ENCODE data around the gene FBXW8.

Gene FBXW8

GRCh38 chr12:117060246-117060928 is 149.6 kb downstream of the FBXW8 start:
- peaks cover 18 to 22% of the 10 kb centered on the region in 2 donors for H3K4me1 Mint-ChIP-seq
- H3K27me3 Mint-ChIP-seq, result peaks cover 6 to 10% of the 10 kb centered on the region in 2 donors
- H3K27ac Mint-ChIP-seq, result no peak overlapping the region
- DNase-seq (no peak), ATAC-seq (replicated peaks) (no peak)
- no peaks in the 10 kb centered on the region for H3K9me3 Mint-ChIP-seq
- no peaks in the 10 kb centered on the region for H3K36me3 Mint-ChIP-seq
- no peak overlapping the region for H3K4me3 Mint-ChIP-seq

- peaks cover 6 to 10% of the 10 kb centered on the region in 2 donors for H3K27me3 Mint-ChIP-seq
- no peaks in the 10 kb centered on the region for H3K36me3 Mint-ChIP-seq
- peaks cover 18 to 22% of the 10 kb centered on the region in 2 donors for H3K4me1 Mint-ChIP-seq
- H3K9me3 Mint-ChIP-seq, result no peaks in the 10 kb centered on the region
- no peak overlapping the region for H3K4me3 Mint-ChIP-seq
- ATAC-seq (replicated peaks) (no peak), DNase-seq (no peak)
- H3K27ac Mint-ChIP-seq, result no peak overlapping the region
Observed at GRCh38 chr12:117060929-117061305, 150.2 kb downstream of the FBXW8 start.

GRCh38 chr12:117061555-117062079 is 150.9 kb downstream of the FBXW8 start:
- DNase-seq (no peak), ATAC-seq (replicated peaks) (no peak)
- no peak overlapping the region for H3K27ac Mint-ChIP-seq
- no peaks in the 10 kb centered on the region for H3K9me3 Mint-ChIP-seq
- no peaks in the 10 kb centered on the region for H3K36me3 Mint-ChIP-seq
- H3K27me3 Mint-ChIP-seq, result peaks cover 6 to 10% of the 10 kb centered on the region in 2 donors
- H3K4me3 Mint-ChIP-seq, result no peak overlapping the region
- peaks cover 18 to 22% of the 10 kb centered on the region in 2 donors for H3K4me1 Mint-ChIP-seq

GRCh38 chr12:117063162-117063911 is 152.6 kb downstream of the FBXW8 start:
- ATAC-seq (replicated peaks), result peak; percentile 63 to 65
- Mint-ChIP-seq H3K4me1 (peaks cover 18 to 22% of the 10 kb centered on the region in 2 donors), H3K9me3 (no peaks in the 10 kb centered on the region), H3K27me3 (peaks cover 6 to 10% of the 10 kb centered on the region in 2 donors), H3K27ac (peak overlapping the region; percentile 84), H3K36me3 (no peaks in the 10 kb centered on the region), H3K4me3 (peak overlapping the region; percentile 36 to 56)
- peak; percentile 5 for DNase-seq

- peaks cover 18 to 22% of the 10 kb centered on the region in 2 donors for H3K4me1 Mint-ChIP-seq
- H3K27ac Mint-ChIP-seq, result no peak overlapping the region
- ATAC-seq (replicated peaks) (no peak), DNase-seq (no peak)
- no peak overlapping the region for H3K4me3 Mint-ChIP-seq
- H3K36me3 Mint-ChIP-seq, result no peaks in the 10 kb centered on the region
- no peaks in the 10 kb centered on the region for H3K9me3 Mint-ChIP-seq
- peaks cover 6 to 10% of the 10 kb centered on the region in 2 donors for H3K27me3 Mint-ChIP-seq
Observed at GRCh38 chr12:117064049-117064448, 153.3 kb downstream of the FBXW8 start.

- Mint-ChIP-seq H3K27ac (no peak overlapping the region), H3K4me3 (no peak overlapping the region), H3K4me1 (peaks cover 18 to 22% of the 10 kb centered on the region in 2 donors), H3K27me3 (peaks cover 6 to 10% of the 10 kb centered on the region in 2 donors), H3K36me3 (no peaks in the 10 kb centered on the region), H3K9me3 (no peaks in the 10 kb centered on the region)
- DNase-seq (no peak), ATAC-seq (replicated peaks) (peak in 1 of 2 donors; percentile 13)
Observed at GRCh38 chr12:117064596-117064995, 153.8 kb downstream of the FBXW8 start.

- DNase-seq (no peak), ATAC-seq (replicated peaks) (no peak)
- Mint-ChIP-seq H3K27ac (no peak overlapping the region), H3K4me1 (peaks cover 18 to 22% of the 10 kb centered on the region in 2 donors), H3K9me3 (no peaks in the 10 kb centered on the region), H3K36me3 (no peaks in the 10 kb centered on the region), H3K27me3 (peaks cover 4 to 6% of the 10 kb centered on the region in 2 donors), H3K4me3 (no peak overlapping the region)
Observed at GRCh38 chr12:117067016-117067415, 156.3 kb downstream of the FBXW8 start.

GRCh38 chr12:117067638-117068037 is 156.9 kb downstream of the FBXW8 start:
- H3K36me3 Mint-ChIP-seq, result no peaks in the 10 kb centered on the region
- no peak overlapping the region for H3K27ac Mint-ChIP-seq
- no peaks in the 10 kb centered on the region for H3K9me3 Mint-ChIP-seq
- ATAC-seq (replicated peaks) (no peak), DNase-seq (no peak)
- no peak overlapping the region for H3K4me3 Mint-ChIP-seq
- peaks cover 3 to 5% of the 10 kb centered on the region in 2 donors for H3K27me3 Mint-ChIP-seq
- H3K4me1 Mint-ChIP-seq, result peaks cover 17 to 20% of the 10 kb centered on the region in 2 donors

GRCh38 chr12:117068492-117068891 is 157.7 kb downstream of the FBXW8 start:
- H3K27ac Mint-ChIP-seq, result no peak overlapping the region
- H3K4me3 Mint-ChIP-seq, result no peak overlapping the region
- no peaks in the 10 kb centered on the region for H3K27me3 Mint-ChIP-seq
- no peak for ATAC-seq (replicated peaks)
- no peak for DNase-seq
- no peaks in the 10 kb centered on the region for H3K36me3 Mint-ChIP-seq
- H3K4me1 Mint-ChIP-seq, result peaks cover 8 to 12% of the 10 kb centered on the region in 2 donors
- no peaks in the 10 kb centered on the region for H3K9me3 Mint-ChIP-seq

GRCh38 chr12:117069101-117069797 is 158.5 kb downstream of the FBXW8 start:
- no peak overlapping the region for H3K27ac Mint-ChIP-seq
- H3K9me3 Mint-ChIP-seq, result no peaks in the 10 kb centered on the region

GRCh38 chr12:117069926-117070900 is 159.5 kb downstream of the FBXW8 start:
- Mint-ChIP-seq H3K4me3 (no peak overlapping the region), H3K27me3 (no peaks in the 10 kb centered on the region), H3K4me1 (no peaks in the 10 kb centered on the region), H3K36me3 (no peaks in the 10 kb centered on the region), H3K27ac (no peak overlapping the region), H3K9me3 (no peaks in the 10 kb centered on the region)
- DNase-seq, result no peak
- ATAC-seq (replicated peaks), result no peak

More at GRCh38 chr12:117069101-117069797, 158.5 kb downstream of the FBXW8 start:
- Mint-ChIP-seq H3K36me3 (no peaks in the 10 kb centered on the region), H3K4me3 (no peak overlapping the region), H3K27me3 (no peaks in the 10 kb centered on the region), H3K4me1 (peaks cover 6% of the 10 kb centered on the region in 2 donors)
- DNase-seq, result no peak
- no peak for ATAC-seq (replicated peaks)

GRCh38 chr12:117071009-117071408 is 160.3 kb downstream of the FBXW8 start:
- H3K27me3 Mint-ChIP-seq, result no peaks in the 10 kb centered on the region
- H3K27ac Mint-ChIP-seq, result no peak overlapping the region
- DNase-seq (no peak), ATAC-seq (replicated peaks) (no peak)
- H3K9me3 Mint-ChIP-seq, result no peaks in the 10 kb centered on the region
- H3K4me3 Mint-ChIP-seq, result no peak overlapping the region
- H3K36me3 Mint-ChIP-seq, result no peaks in the 10 kb centered on the region
- no peaks in the 10 kb centered on the region for H3K4me1 Mint-ChIP-seq

- Mint-ChIP-seq H3K36me3 (no peaks in the 10 kb centered on the region), H3K4me1 (no peaks in the 10 kb centered on the region), H3K27me3 (no peaks in the 10 kb centered on the region), H3K27ac (no peak overlapping the region), H3K4me3 (no peak overlapping the region), H3K9me3 (no peaks in the 10 kb centered on the region)
- ATAC-seq (replicated peaks), result no peak
- no peak for DNase-seq
Observed at GRCh38 chr12:117072106-117072505, 161.4 kb downstream of the FBXW8 start.

Measured in stimulated activated naive B cell treated with anti-CD40 and anti-IgM and Interleukin-4, amounts not matched to agents 10 μg/mL and 1 μg/mL and 100 μg/mL, for 72 hours (primary cell).